Cardiac fibroblast (primary cell): ENCODE data around the gene TMX4.
"Not testable (repeated sequence)": the region's sequence is repeated elsewhere in the genome, so short reads cannot be mapped to it uniquely, and the experiment has no call there.

ENCODE experiments used
- DNase-seq, 2 donors: peaks; one replicate each; pipeline versions ENCODE4 v3.0.0 to v3.0.0-alpha.2; 2010; ENCODE audit warnings: low read depth in 2 of 2
- H3K4me3 ChIP-seq, 2 donors: replicated peaks in 1 of 2; 1 replicate in 1 of 2; 2 replicates in 1 of 2; pipeline ENCODE4 v1.5.1; 2011; ENCODE audit warnings: low read depth in 2 of 2, low read length in 2 of 2, mild to moderate bottlenecking in 2 of 2, moderate library complexity in 1 of 2
- TF ChIP-seq, protein P1 (sequence below): IDR thresholded peaks from one replicate; pipeline ENCODE4 v1.5.1; 2011; ENCODE audit warnings: low read depth, mild to moderate bottlenecking, low read length, inconsistent platforms

The TMX4 gene

DNA sequence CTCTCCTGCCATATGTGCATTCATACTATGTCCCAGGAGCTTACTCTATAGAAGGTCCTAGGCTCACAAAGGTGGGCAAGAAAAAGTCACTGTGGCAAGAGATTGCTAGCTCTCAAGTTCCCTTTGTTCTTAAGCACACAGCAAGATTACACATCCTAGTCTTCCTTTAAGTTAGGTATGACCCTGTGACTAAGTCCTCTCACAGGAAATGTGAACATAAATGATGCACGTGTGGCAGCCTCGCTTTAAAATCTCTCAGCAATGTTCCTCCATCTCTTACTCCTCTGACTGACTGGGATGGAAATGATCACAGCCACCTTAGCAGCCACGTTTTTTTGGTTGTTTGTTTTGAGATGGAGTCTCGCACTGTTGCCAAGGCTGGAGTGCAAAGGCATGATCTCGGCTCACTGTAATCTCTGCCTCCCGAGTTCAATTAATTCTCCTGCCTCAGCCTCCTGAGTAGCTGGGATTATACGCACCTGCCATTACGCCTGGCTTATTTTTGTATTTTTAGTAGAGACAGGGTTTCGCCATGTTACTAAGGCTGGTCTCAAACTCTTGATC is 43.6 kb downstream of the TMX4 start:
- TF ChIP-seq, protein P1, sequence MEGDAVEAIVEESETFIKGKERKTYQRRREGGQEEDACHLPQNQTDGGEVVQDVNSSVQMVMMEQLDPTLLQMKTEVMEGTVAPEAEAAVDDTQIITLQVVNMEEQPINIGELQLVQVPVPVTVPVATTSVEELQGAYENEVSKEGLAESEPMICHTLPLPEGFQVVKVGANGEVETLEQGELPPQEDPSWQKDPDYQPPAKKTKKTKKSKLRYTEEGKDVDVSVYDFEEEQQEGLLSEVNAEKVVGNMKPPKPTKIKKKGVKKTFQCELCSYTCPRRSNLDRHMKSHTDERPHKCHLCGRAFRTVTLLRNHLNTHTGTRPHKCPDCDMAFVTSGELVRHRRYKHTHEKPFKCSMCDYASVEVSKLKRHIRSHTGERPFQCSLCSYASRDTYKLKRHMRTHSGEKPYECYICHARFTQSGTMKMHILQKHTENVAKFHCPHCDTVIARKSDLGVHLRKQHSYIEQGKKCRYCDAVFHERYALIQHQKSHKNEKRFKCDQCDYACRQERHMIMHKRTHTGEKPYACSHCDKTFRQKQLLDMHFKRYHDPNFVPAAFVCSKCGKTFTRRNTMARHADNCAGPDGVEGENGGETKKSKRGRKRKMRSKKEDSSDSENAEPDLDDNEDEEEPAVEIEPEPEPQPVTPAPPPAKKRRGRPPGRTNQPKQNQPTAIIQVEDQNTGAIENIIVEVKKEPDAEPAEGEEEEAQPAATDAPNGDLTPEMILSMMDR, result no peak

DNA sequence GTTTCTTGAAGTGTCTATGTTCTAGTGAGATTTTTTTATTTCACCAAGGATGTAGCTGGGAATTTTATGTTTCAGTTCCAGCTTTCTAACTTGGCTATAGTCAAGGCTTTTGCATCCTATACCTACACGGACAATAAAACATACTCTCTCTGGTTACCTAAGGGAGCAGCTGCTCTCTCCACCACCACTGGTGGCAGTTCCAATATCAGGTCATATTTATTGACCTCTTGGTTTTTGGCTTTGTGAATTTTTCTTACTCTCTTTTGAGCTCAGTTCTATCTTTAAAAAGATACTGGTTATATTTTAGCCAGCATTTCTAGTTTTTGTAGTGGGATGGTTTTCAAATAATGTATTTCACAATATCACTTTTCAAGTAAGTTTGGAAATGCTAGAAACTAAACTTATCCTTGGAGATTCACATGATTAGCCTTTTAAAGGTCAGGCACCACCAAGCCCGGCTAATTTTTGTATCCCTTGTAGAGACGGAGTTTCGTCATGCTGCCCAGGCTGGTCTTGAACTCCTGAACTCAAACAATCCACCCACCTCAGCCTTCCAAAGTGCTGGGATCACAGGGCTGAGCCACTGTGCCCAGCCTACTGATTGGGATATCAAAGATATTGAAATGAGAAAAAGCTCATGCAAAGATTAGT is 44.7 kb downstream of the TMX4 start:
- TF ChIP-seq, protein P1, result no peak
- H3K4me3 ChIP-seq, result no peak overlapping the region
- no peak for DNase-seq

More for the DNA sequence above, 43.6 kb downstream of the TMX4 start:
- no peak overlapping the region for H3K4me3 ChIP-seq
- DNase-seq, result peak in 1 of 2 donors; percentile 39

DNA sequence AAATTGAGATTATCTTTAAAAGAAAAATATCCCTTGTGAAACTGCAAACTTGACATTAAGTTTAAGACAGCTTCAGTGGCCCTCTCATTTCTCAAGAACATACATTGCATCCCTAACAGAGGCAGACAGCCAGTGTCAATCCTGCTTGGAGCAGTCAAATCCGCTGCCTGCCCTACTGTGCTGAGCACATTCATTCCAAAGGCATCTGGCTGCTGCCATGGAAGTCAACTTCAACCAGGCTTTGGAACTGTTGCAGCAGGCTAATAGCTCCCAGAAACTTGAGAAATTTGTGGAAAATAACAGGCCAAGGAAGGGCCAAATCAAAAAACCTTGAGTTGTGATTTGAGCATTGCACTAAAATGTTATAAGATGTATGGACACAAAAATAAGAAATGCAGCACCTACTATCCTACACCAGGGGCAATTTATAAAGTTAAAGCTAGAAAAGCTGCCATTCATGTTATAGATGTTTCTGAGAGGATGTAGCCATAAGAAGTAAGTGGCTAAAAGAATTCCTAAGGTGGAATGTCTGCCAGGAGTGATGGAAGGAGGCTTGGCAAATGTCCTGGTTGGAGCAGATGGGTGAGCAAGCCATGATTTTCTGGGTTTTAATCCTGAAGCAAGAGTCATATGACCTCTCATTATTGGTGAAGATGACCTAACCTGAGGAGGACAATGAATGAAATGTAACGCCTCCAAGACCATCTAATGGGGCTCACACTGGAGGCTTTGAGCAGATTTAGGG is 47.9 kb downstream of the TMX4 start:
- TF ChIP-seq, protein P1, result no peak
- no peak for DNase-seq
- H3K4me3 ChIP-seq, result no peak overlapping the region

DNA sequence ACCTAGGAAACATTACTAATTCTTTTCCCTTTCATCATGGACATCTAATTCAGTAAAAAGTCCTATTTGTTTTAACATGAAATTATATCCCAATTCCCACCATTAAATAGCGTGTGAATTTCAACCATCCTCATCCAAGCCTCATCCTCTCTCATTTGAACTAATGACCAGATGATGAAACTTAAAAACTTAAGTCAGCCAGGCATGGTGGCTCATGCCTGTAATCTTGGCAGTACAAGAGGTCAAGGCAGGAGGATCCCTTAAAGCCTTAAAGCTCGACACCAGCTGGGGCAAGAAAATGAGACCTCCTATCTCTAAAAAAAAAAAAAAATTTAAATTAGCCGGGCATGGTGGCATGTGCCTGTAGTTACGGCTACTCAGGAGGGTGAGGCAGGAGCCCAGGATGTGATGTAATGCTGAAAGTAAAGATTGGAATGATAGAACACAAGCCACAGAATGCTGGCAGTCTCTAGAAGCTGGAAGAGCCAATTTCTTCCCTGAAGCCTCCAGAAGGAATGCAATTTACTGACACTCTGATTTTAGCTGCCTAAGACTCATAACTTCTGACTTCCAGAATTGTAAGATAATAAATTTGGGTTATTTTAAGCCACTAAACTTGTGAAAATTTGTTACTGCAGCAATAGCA is 52.2 kb downstream of the TMX4 start:
- DNase-seq, result peak; percentile 61 to 74
- no peak overlapping the region for H3K4me3 ChIP-seq
- TF ChIP-seq, protein P1, result no peak

DNA sequence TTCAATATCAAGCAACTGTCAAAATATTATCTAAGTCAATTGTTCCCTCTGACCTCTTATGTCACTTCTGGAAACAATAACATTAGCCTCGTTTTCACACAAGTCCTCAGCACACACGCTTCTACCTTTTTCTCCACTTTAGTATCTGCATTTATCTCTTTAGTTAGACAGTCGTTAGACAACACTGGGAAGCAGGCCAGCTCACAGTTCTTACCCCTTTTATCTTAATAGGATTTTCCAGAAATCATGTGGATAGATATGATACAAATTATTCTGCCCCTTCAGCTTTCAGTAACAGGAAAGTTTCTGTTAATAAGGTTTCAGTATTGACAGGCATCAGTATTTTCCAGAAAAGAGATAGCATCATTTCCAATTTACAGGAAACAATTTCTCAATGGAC is 53.4 kb downstream of the TMX4 start:
- DNase-seq, result no peak
- no peak overlapping the region for H3K4me3 ChIP-seq
- TF ChIP-seq, protein P1, result no peak

DNA sequence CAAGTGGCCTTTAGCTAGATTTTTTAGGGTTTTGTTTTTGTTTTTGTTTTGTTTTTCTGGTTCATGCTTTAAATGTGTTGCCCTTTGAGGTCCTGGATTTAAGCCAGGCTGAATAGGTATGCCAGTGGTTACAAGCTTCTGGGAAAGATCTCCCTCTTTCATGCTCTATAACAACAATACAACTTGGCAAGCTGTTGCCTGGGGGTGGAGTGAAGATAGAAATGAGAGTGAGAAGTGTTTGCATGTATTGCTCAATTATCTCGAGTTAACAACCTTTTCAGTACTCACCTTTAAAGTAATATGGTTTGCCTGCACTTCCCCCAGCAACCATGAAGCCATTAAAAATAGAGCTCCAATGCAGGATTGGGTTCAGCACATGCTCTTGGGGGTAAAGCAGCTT is 60.1 kb downstream of the TMX4 start:
- TF ChIP-seq, protein P1, result no peak
- H3K4me3 ChIP-seq, result no peak overlapping the region
- no peak for DNase-seq

DNA sequence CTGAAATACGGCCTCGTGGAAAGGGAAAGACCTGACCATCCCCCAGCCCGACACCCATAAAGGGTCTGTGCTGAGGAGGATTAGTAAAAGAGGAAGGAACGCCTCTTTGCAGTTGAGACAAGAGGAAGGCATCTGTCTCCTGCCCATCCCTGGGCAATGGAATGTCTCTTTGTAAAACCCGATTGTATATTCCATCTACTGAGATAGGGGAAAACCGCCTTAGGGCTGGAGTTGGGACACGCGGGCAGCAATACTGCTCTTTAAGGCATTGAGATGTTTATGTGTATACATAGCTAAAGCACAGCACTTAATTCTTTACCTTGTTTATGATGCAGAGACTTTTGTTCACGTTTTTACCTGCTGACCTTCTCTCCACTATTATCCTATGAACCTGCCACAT is 63.0 kb downstream of the TMX4 start:
- not testable (repeated sequence) for DNase-seq

More for the DNA sequence above, 63.0 kb downstream of the TMX4 start:
- H3K4me3 ChIP-seq, result not testable (repeated sequence)
